Peyer's patch (tissue), 4 donors: ENCODE measurements around the gene BRMS1.

Experiments used
- POLR2A ChIP-seq, 2 donors: fragments of 450-650 bp; IDR thresholded peaks; one replicate each; pipeline ENCODE4 v1.5.1; 2017; ENCODE audit warnings: antibody characterized with exemption in 2 of 2, mild to moderate bottlenecking in 2 of 2, moderate library complexity in 2 of 2
- TF ChIP-seq, protein P1 (sequence below), 6 experiments: fragments of 450-650 bp in 4 of 6; fragments of 200-600 bp in 2 of 6; sonication (generic) in 1 of 6; IDR thresholded peaks; one replicate each; pipeline ENCODE4 v1.5.1; 2017 to 2019; ENCODE audit warnings: antibody characterized with exemption in 6 of 6, mild to moderate bottlenecking in 3 of 6, moderate library complexity in 1 of 6

- TF ChIP-seq, protein P1, sequence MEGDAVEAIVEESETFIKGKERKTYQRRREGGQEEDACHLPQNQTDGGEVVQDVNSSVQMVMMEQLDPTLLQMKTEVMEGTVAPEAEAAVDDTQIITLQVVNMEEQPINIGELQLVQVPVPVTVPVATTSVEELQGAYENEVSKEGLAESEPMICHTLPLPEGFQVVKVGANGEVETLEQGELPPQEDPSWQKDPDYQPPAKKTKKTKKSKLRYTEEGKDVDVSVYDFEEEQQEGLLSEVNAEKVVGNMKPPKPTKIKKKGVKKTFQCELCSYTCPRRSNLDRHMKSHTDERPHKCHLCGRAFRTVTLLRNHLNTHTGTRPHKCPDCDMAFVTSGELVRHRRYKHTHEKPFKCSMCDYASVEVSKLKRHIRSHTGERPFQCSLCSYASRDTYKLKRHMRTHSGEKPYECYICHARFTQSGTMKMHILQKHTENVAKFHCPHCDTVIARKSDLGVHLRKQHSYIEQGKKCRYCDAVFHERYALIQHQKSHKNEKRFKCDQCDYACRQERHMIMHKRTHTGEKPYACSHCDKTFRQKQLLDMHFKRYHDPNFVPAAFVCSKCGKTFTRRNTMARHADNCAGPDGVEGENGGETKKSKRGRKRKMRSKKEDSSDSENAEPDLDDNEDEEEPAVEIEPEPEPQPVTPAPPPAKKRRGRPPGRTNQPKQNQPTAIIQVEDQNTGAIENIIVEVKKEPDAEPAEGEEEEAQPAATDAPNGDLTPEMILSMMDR (IDR thresholded peaks at IDR 0.05), result no peak
- no peak for TF ChIP-seq POLR2A (IDR thresholded peaks at IDR 0.05)
Observed at GRCh38 chr11:66391322-66391721, 46.4 kb upstream of the BRMS1 start.
